ENCODE results near the gene CRYBG1.

The CRYBG1 gene

DNA sequence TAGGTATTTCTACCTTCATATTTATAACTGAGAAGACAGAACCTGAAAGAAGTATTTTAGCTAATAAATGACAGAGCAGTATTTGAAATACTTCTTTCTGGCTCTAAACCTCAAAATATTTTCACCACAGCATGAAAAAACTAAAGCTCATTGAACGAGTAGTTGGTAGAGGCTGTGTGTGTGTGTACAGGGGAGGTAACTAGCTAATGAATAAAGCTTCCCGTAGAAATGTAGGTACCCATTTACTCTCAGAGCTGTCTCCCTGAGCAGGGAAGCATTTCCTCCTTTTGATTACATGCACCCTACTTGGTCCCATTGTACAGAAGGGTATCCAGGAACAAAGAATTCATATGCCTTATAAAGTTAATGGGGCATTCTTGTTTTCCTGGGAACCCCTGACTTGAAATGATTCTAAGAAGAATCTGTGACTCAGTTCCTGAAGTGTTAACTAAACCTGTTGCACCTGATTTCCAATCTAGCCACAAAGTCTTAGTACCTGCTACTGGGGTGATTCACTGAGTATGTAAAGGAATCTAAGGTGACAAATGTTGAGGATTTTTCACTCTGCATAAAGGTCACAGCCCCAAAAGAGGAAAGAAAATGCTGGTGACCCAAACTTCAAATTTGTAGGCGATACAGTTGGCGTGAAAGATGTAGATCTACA is 12.5 kb downstream of the CRYBG1 start:
- no peak for DNase-seq

DNA sequence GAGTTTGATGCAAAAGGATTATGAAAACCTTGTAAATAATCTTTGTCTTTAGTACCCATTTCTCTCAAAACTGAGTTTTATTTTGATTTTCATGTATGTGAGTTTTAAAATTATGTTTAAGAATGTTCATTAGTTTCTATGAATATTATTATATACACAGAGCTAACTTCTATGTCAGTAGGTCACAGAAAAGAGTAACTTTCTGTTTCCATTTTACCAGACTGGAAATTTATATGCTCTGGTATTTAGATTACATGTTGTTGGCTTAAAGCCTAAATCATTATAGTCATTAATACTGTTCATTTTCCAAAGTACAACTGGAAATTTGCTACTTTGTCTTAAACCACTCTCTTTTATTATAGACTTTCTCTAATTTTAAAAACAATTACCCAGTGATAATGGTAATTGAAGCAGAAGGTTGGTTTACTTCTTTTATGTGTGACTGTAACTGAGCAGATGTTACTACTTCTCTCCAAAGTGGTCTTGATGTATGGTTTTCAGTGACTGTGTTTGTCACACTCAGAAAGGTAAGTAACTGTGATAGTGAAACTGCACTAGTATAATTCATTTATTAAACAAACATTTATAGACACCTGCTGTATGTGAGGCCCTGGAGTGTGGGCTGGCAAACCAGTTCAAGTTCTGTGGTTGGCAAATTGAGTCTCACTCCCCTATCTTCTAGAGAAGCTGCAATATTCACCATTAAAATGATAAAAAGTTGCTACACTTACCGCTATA is 13.2 kb downstream of the CRYBG1 start:
- DNase-seq = no peak

DNA sequence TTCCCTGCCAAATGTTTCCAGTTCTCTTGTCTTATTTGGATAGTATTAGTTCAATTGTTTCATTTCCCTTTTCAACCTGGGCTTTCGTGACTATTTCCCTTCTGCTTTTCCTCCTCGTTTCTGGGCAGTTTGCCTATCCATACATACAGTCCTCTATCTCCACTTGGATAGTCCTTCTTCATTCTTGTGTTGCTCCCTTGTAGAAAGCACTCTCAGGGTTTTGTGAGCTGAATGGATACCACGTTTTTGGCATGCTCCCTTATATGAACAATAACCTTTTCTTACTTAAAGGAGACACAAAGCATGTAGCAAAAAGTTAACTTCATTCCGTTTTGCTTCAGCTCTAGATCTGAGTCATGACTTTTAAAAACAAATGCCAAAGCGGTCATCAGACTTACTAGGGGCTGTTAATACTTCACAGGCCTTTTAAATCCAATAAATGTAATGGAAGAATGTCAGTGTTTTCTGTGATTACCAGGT is 16.6 kb downstream of the CRYBG1 start:
- peak; percentile 27 for DNase-seq

DNA sequence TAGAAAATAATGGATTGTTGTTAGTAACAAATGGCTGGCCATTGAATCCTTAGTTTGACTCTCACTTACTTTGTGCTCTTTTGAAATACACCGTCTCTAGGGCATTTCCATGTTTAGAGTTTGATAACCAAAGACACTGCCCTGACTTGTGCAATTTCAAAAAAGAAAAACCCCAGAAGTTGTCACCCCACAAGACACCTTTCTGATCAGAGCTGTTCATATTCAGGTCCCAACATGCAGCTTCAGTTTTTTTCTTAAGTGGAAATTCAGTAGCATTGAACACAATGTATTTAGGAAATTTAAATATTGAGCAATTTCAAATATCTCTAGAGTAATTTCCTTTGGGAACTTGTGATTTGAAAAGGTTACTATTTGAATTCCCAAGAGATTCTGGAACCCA is 19.4 kb downstream of the CRYBG1 start:
- no peak for DNase-seq

DNA sequence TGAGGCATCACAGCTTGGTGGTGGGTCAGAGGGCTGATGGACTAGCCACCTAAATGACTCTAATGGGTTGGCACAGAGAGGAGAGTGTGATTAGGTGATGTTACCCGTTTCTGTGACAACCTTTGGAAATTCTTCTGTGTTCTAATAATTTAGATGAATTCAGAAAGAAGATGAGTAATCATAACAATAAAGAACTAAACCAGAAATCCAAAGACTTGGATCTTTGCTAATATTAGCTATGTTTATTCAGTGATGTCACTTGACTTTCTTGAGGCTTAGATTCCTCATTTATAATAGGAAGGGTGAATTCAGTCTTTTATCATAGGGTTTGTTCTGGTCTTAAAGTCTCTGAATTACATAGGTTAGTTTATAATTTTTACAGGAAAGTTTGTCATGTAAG is 19.9 kb downstream of the CRYBG1 start:
- peak; percentile 20 for DNase-seq

DNA sequence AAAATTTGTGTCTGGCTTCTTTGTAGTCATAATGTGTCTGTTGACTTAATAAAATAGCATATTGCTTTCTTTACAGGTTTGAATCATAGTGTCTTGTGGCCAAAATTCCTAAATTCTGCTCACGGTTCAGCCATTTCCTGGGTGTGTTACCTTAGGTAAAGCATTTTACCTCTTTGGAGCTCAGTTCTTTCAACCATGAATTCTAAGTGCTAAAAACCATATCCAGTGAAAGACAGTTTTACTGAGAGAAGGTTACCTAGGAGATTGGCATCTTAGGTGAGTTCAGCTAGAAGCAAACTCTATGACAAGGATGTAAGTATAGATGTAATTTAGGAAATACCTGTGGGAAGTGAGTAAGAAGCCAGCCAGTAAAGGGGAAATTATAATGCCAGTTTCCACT is 20.7 kb downstream of the CRYBG1 start:
- DNase-seq = no peak

DNA sequence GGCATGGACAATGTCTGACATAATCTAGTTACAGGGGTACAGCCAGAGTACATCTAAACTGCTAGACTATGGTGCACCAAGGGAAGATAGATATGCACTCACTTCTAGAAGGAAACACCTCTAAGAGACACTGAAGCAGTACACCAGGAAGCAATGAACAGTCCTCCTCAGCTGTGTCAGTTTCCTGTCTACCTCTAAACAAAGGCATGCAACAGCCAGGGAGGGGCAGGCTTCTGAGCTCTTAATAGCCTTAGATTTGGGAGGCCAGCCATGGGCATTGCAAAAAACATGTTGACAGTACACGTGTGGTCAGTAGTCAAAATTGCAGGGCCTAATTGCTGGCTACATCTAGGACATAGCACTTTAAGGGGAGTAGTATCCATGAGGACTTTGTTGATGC is 21.4 kb downstream of the CRYBG1 start:
- no peak for DNase-seq

DNA sequence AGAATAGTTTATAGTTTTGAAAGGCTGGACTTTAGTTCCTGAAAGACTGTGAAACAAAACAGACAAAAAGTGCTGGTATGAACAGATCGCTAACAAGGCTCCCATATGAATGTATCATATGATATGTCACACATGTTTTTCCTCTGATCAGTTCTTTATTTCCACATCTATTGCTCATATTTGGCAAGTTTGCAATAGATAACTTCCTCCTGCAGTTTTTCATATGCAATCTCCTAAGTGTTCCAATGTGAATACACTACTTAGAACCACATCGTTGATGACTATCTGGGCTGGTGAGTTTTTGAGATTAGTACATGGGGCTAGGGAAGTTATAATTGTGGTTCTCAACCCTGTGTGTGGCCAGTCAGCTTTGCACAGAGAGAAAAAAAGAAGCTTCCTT is 23.1 kb downstream of the CRYBG1 start:
- DNase-seq = no peak

DNA sequence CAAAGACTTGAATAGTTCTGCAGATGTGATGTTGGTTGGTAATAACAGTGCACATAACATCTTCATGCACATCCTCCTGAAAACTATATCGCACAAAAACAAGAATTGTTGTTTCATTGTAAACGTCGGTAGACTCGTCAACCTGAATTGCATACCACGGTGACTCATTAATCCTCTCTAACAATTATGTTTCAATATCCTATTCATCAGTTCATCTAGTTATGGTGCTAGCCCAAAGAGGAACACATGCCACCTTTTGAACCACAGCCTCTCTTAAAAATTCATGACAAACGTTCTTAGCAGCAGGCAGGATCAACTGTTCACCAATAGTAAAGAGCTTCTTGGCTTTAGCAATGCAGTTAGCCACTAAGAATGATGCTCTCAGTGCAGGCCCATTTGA is 25.0 kb downstream of the CRYBG1 start:
- DNase-seq = no peak

DNA sequence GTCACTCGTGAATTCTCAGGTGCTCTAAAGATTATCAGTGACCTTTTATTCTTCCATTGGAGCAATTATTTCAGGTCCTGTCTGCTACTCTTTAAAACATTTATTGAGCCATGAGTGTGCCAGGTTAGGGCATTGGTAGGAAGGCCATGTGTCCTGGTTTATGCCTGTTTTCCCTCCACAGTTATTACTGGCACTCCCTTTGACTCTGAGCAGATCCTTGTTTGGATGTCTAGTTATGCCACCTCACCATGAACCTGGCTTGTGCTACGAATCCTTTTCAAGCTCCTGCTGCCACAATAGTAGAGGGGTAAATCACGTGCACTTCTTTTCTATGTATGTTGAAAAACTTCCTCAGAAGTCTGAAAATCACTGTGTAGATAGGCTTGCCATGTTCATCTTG is 27.4 kb downstream of the CRYBG1 start:
- no peak for DNase-seq

DNA sequence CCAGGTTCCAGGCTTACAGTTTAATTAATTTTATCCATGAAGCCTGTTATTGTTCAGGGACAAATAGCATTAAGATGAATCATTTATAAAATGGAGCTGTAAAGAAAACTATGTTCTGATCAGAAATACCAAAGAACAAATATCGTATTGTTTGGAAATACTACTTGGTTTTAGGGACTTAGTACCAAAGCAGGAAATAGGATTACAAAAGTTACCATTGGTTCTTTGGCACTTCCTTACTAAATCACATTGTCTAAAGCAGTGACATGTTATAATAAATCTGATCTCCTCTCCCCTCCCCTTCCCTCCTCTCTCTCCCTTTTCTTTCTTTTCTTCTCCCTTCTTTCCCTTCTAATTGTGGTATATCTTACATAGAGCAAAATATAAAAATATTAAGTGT is 29.6 kb downstream of the CRYBG1 start:
- DNase-seq = no peak

DNA sequence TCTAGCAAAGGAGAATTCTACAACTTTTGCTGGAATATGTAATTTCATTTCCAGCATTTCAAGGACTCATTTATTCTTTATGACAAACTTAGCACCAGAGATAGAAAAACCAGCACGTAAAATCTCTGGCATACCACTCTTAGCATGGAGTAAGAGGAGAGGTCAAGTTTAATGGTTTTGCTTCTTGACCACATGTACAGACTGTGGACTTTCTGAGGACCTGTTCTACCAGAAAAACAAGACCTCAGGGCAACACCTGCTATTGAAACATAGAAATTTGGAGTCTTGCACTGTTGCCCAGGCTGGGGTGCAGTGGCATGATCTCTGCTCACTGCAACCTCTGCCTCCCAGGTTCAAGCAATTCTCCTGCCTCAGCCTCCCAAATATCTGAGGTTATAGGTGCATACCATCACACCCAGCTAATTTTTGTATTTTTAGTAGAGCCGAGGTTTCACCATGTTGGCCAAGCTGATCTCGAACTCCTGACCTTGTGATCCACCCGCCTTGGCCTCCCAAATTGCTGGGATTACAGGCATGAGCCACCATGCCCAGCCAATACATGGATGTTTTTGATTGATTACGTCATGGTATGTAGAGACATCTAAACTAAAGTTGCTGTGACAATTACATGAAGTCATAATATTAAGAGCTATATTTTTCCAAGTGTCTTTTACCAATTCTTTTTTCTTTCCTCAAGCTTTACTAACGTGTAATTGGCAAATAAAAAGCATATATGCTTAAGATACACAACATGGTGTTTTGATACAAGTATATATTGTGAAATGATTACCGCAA is 36.1 kb downstream of the CRYBG1 start:
- no peak for DNase-seq

DNA sequence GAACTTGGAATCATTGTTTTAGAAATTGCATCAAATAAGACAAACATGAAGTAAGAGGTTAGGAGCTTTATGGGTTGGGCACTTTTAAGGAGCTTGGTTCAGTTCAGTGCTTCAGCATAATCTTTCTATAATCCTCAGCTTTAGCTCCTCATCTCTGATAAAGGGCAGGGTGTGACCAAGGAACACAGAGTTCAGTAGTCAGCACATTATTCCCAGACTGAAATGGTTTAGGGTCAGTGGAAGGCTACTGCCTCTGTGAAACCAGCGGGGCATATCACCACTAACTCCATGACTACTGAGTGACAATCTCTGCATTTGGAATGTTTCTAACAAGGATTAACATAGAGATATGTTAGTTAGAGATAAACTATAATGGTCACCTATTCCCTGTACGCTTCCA is 36.9 kb downstream of the CRYBG1 start:
- no peak for DNase-seq

DNA sequence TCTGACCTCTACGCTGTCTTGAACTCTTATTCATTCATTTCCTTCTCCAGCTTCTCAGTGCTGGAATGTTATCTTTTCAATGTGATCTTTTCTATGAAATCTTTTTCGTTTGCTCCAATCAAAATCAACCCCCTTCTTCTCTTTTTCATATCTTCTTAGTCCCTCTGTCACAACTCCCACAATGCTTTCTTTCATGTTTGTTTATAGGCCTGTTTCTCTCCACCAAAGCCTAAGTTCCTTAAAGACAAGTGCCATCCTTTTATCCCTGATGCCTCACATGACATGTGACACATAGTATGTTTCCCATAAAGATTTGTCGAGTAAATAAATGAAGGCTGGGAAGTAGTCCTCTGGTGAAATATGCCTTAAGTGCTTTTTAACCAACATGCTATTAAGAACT is 38.1 kb downstream of the CRYBG1 start:
- no peak for DNase-seq

DNA sequence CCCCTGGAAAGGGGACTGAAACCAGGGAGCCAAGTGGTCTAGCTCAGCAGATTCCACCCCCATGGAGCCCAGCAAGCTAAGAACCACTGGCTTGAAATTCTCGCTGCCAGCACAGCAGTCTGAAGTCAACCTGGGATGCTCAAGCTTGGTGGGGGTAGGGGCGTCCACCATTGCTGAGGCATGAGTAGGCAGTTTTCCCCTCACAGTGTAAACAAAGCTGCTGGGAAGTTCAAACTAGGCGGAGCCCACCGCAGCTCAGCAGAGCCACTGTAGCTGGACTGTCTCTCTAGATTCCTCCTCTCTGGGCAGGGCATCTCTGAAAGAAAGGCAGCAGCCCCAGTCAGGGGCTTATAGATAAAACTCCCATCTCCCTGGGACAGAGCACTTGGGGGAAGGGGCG is 44.5 kb downstream of the CRYBG1 start:
- peak; percentile 42 for DNase-seq

DNA sequence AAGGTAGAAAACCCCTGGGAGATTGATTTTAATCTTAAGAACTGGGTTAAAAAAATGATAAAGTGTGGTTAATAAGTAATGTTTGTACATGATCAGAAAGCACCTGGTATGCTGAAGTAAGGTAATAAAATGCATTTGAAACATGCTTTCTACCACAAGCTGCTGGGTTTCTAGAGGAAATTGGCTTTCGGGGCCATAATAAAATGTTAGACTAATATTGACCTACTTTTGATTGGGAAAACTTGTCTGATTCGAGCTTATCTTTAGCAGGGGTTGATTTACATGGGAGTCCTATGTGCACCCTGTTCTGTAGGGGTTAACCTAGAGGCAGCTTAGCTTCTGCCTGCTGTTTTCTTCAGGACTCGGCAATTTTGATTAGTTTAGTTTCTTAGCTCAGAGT is 50.5 kb downstream of the CRYBG1 start:
- no peak for DNase-seq

DNA sequence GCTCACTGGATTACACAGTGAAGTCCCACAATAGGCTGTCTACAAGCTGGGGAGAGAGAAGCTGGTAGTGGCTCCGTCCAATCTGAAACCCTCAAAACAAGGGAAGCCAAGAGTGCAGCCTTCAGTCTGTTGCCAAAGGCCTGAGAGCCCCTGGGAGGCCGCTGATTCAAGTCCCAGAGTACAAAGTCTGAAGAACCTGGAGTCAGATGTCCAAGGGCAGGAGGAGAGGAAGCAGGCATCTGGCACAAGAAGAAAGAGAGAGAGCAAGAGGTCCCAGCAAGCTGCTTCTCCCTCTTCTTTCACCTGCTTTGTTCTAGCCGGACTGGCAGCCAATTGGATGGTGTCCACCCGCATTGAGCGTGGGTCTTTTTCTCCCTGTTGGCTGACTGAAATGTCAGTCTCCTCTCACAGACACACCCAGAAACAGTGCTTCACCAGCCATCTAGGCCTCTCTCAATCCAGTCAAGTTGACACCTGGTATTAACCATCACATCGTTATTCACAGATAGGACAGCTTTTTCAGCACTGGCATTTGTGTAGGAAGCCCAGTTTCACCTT is 51.2 kb downstream of the CRYBG1 start:
- no peak for DNase-seq

DNA sequence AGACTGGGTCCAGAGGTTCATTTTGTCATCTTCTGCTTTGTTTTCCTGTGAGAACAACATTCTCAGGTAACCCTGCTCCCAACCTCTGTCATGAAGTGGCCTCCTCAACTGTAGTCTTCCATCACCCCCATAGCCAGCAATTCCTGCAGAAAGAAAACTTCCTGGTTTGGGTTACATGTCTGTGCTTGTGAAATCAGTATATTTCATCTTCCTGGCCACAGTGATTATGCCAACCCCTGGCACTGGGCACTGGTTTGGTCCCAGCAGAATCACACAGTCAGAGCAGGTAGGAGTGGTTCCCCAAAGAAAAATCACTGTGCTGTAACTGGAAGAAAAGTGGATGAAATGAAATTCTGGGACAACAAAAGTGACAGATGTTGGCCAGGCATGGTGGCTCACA is 52.5 kb downstream of the CRYBG1 start:
- DNase-seq = no peak

DNA sequence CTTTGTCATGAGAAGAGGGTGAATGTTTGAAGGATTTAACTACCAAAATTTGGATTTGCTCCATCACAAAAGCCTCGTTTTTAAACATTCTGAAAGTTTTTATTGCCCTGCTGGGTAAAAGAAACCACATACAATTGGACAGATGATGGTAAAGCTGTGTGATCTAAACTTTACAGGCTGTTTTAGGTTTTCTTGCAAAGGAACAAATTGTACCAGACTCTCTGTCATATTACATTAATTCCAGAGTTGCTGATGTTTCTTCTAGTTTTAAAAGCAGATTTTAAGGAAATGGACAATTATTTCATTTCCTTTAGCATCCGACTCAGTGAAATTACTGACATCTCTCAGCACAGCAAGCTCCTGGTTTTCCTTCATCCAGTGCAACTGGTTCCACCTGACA is 53.2 kb downstream of the CRYBG1 start:
- DNase-seq = no peak

DNA sequence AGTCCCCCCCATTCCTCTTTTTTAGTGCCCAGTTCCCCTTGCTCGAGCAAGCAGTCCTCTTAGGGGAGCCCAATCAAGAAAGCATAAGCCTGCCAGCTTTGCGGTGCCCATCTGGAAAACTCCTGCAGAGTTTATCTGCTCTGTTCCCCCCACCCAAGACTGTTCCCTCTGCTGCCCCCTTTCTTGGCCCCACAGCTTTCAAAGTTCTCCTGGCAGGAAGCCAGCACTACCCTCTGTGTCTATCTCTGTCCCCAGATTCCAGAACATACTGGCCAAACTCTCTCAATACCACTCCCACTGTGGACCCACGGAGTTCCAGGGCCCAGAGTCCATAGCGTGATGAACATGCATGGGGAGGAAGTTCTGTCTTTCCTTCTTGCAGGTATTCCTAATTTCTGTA is 55.4 kb downstream of the CRYBG1 start:
- no peak for DNase-seq

DNA sequence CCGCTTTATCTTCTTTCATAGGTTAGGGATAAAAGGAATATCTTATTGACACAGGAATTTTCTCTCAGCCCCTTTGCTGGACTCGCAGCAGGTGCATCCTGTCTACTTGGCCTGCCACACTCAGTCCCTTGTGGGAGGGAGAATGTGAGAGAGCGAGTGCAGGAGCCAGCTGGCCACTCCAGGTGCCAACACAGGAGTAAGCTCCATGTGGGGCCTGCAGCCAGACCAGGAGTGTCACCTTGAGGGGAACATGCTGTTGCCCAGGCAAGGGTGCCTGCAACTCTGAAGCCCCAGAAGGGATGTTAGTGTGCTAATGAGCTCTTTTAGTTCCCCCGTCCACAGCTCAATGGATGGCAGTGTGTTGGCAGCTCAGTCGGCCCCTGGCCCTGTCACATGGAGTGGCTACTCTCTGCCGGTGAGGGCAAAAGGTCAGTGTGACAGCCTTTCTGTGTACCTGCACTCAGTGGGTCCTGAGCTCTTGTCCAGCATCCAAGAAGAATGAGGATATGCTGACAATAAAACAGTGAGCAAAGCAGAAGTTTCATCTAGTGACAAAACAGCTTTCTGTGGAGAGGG is 57.1 kb downstream of the CRYBG1 start:
- DNase-seq = no peak

DNA sequence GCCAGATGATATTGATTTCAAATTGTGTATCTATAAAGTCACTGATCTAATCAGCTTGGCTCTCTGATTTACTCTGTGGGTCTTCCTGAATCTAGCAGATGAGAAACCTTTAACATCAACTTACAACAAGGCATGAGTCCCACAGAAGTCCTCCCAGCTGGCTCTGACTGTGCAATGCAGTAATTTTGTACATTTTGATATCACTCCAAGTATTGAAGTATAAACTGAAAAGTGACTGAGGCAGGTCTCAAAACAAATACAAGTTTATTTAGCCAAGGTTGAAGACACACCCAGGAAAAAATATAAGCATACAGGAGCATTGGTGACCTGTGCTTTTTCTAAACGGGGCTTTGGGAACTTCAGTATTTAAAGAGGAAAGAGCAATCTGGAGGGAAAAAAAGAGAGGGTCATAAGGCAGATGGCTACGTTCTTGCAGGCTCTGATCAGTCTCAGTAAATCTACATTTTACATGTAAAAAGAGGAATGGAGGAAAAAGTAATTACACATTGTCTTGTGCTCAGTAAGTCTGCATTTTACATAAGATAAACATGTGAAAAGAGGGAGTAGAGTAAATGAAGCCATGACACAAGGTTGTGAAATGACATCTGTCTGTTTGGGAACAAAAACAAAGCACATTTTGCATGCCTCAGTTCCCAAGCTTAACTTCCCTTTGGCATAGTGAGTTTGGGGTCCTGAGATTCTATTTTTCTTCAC is 59.5 kb downstream of the CRYBG1 start:
- DNase-seq = no peak
